ENCODE data around the gene SPEM1. TPM values are rescaled to one million over a fixed set of nuclear protein-coding genes. Genes with fewer than 3 reads are reported as not detected.

The SPEM1 gene
- polyA plus RNA-seq (2013, experiment 1 of 2), result not detected
- polyA plus RNA-seq (2013, experiment 2 of 2), result not detected

GRCh38 chr17:7419819-7420610, at the start of gene SPEM1:
Gene SPEM1 (plus strand): TSS chr17:7420324. CDS start chr17:7420385, 61 bp downstream.
- 76 to 89% methylated on average over 11 to 16 of the region's 17 CpGs for WGBS, 2 experiments (ENCODE audit: insufficient coverage in 2 of 2)
- peak within 1 kb of the TSS; percentile 87 for H3K27ac ChIP-seq (ENCODE audit: low read depth, low read length, severe bottlenecking)
- peaks cover 5% of the 10 kb centered on the region for H3K4me1 ChIP-seq (ENCODE audit: control insufficient read depth, insufficient read depth, low read length, poor library complexity, severe bottlenecking)
- no peak within 1 kb of the TSS for H3K4me3 ChIP-seq (ENCODE audit: extremely low read depth, insufficient read depth, low read length, poor library complexity, severe bottlenecking)
- H3K9me3 ChIP-seq (ENCODE audit: control insufficient read depth, low read length), result no peaks in the 10 kb centered on the region
- peaks cover 9% of the 10 kb centered on the region for H3K36me3 ChIP-seq (ENCODE audit: control insufficient read depth, insufficient read depth, low read length)

GRCh38 chr17:7370853-7371252, 49.3 kb upstream of the SPEM1 start:
- Histone ChIP-seq H3K4me1 (ENCODE audit: control insufficient read depth, insufficient read depth, low read length, poor library complexity, severe bottlenecking) (no peaks in the 10 kb centered on the region), H3K36me3 (ENCODE audit: control insufficient read depth, insufficient read depth, low read length) (no peaks in the 10 kb centered on the region), H3K27ac (ENCODE audit: low read depth, low read length, severe bottlenecking) (no peak overlapping the region), H3K9me3 (ENCODE audit: control insufficient read depth, low read length) (no peaks in the 10 kb centered on the region), H3K4me3 (ENCODE audit: extremely low read depth, insufficient read depth, low read length, poor library complexity, severe bottlenecking) (no peak overlapping the region)
- WGBS, 2 experiments (ENCODE audit: insufficient coverage in 2 of 2), result 92 to 93% methylated on average over 2 to 3 of the region's 4 CpGs

- Histone ChIP-seq H3K36me3 (ENCODE audit: control insufficient read depth, insufficient read depth, low read length) (no peaks in the 10 kb centered on the region), H3K4me1 (ENCODE audit: control insufficient read depth, insufficient read depth, low read length, poor library complexity, severe bottlenecking) (no peaks in the 10 kb centered on the region), H3K4me3 (ENCODE audit: extremely low read depth, insufficient read depth, low read length, poor library complexity, severe bottlenecking) (no peak overlapping the region), H3K27ac (ENCODE audit: low read depth, low read length, severe bottlenecking) (no peak overlapping the region), H3K9me3 (ENCODE audit: control insufficient read depth, low read length) (peaks cover 4% of the 10 kb centered on the region)
- WGBS, 2 experiments (ENCODE audit: insufficient coverage in 2 of 2), result 85 to 93% methylated on average over 2 of the region's 2 CpGs
Observed at GRCh38 chr17:7374353-7374752, 45.8 kb upstream of the SPEM1 start.

- no CpG with 5 or more reads among the region's 3 CpGs for WGBS, 2 experiments (ENCODE audit: insufficient coverage in 2 of 2)
- no peak overlapping the region for H3K4me3 ChIP-seq (ENCODE audit: extremely low read depth, insufficient read depth, low read length, poor library complexity, severe bottlenecking)
- no peak overlapping the region for H3K27ac ChIP-seq (ENCODE audit: low read depth, low read length, severe bottlenecking)
- peaks cover 10% of the 10 kb centered on the region for H3K9me3 ChIP-seq (ENCODE audit: control insufficient read depth, low read length)
- no peaks in the 10 kb centered on the region for H3K36me3 ChIP-seq (ENCODE audit: control insufficient read depth, insufficient read depth, low read length)
- no peaks in the 10 kb centered on the region for H3K4me1 ChIP-seq (ENCODE audit: control insufficient read depth, insufficient read depth, low read length, poor library complexity, severe bottlenecking)
Observed at GRCh38 chr17:7379134-7379533, 41.0 kb upstream of the SPEM1 start.

- Histone ChIP-seq H3K4me3 (ENCODE audit: extremely low read depth, insufficient read depth, low read length, poor library complexity, severe bottlenecking) (no peak overlapping the region), H3K27ac (ENCODE audit: low read depth, low read length, severe bottlenecking) (no peak overlapping the region)
- 81 to 89% methylated on average over 5 to 7 of the region's 7 CpGs for WGBS, 2 experiments (ENCODE audit: insufficient coverage in 2 of 2)
Observed at GRCh38 chr17:7380321-7380720, 39.8 kb upstream of the SPEM1 start.

GRCh38 chr17:7380855-7381683, 39.1 kb upstream of the SPEM1 start, which contains the start of gene TNK1:
Gene TNK1 (plus strand): TSS chr17:7381089. CDS start chr17:7382927, 1,838 bp downstream.
- 7 to 9% methylated on average over 42 to 44 of the region's 52 CpGs for WGBS, 2 experiments (ENCODE audit: insufficient coverage in 2 of 2)
- peak within 1 kb of the TSS; percentile 28 for H3K4me3 ChIP-seq (ENCODE audit: extremely low read depth, insufficient read depth, low read length, poor library complexity, severe bottlenecking)
- no peaks in the 10 kb centered on the region for H3K4me1 ChIP-seq (ENCODE audit: control insufficient read depth, insufficient read depth, low read length, poor library complexity, severe bottlenecking)
- H3K36me3 ChIP-seq (ENCODE audit: control insufficient read depth, insufficient read depth, low read length), result no peaks in the 10 kb centered on the region
- H3K27ac ChIP-seq (ENCODE audit: low read depth, low read length, severe bottlenecking), result no peak within 1 kb of the TSS
- peaks cover 10% of the 10 kb centered on the region for H3K9me3 ChIP-seq (ENCODE audit: control insufficient read depth, low read length)

More at GRCh38 chr17:7380321-7380720, 39.8 kb upstream of the SPEM1 start:
- Histone ChIP-seq H3K4me1 (ENCODE audit: control insufficient read depth, insufficient read depth, low read length, poor library complexity, severe bottlenecking) (no peaks in the 10 kb centered on the region), H3K36me3 (ENCODE audit: control insufficient read depth, insufficient read depth, low read length) (no peaks in the 10 kb centered on the region), H3K9me3 (ENCODE audit: control insufficient read depth, low read length) (peaks cover 10% of the 10 kb centered on the region)

GRCh38 chr17:7382901-7383300, 37.2 kb upstream of the SPEM1 start:
- Histone ChIP-seq H3K9me3 (ENCODE audit: control insufficient read depth, low read length) (peaks cover 10% of the 10 kb centered on the region), H3K36me3 (ENCODE audit: control insufficient read depth, insufficient read depth, low read length) (no peaks in the 10 kb centered on the region), H3K4me1 (ENCODE audit: control insufficient read depth, insufficient read depth, low read length, poor library complexity, severe bottlenecking) (no peaks in the 10 kb centered on the region), H3K27ac (ENCODE audit: low read depth, low read length, severe bottlenecking) (no peak overlapping the region), H3K4me3 (ENCODE audit: extremely low read depth, insufficient read depth, low read length, poor library complexity, severe bottlenecking) (no peak overlapping the region)
- 84 to 91% methylated on average over 8 to 9 of the region's 10 CpGs for WGBS, 2 experiments (ENCODE audit: insufficient coverage in 2 of 2)

- no peak overlapping the region for H3K27ac ChIP-seq (ENCODE audit: low read depth, low read length, severe bottlenecking)
- whole genome bisulfite sequencing, 2 experiments (ENCODE audit: insufficient coverage in 2 of 2), result 89 to 91% methylated on average over 7 to 9 of the region's 11 CpGs
- peaks cover 10% of the 10 kb centered on the region for H3K9me3 ChIP-seq (ENCODE audit: control insufficient read depth, low read length)
- H3K4me3 ChIP-seq (ENCODE audit: extremely low read depth, insufficient read depth, low read length, poor library complexity, severe bottlenecking), result no peak overlapping the region
- no peaks in the 10 kb centered on the region for H3K4me1 ChIP-seq (ENCODE audit: control insufficient read depth, insufficient read depth, low read length, poor library complexity, severe bottlenecking)
- H3K36me3 ChIP-seq (ENCODE audit: control insufficient read depth, insufficient read depth, low read length), result peaks cover 3% of the 10 kb centered on the region
Observed at GRCh38 chr17:7383371-7383741, 36.8 kb upstream of the SPEM1 start.

GRCh38 chr17:7383742-7384488, 36.2 kb upstream of the SPEM1 start:
- no peak overlapping the region for H3K27ac ChIP-seq (ENCODE audit: low read depth, low read length, severe bottlenecking)
- H3K4me1 ChIP-seq (ENCODE audit: control insufficient read depth, insufficient read depth, low read length, poor library complexity, severe bottlenecking), result no peaks in the 10 kb centered on the region
- peaks cover 10% of the 10 kb centered on the region for H3K9me3 ChIP-seq (ENCODE audit: control insufficient read depth, low read length)
- 18 to 19% methylated on average over 43 to 64 of the region's 65 CpGs for WGBS, 2 experiments (ENCODE audit: insufficient coverage in 2 of 2)
- peaks cover 9% of the 10 kb centered on the region for H3K36me3 ChIP-seq (ENCODE audit: control insufficient read depth, insufficient read depth, low read length)
- H3K4me3 ChIP-seq (ENCODE audit: extremely low read depth, insufficient read depth, low read length, poor library complexity, severe bottlenecking), result peak overlapping the region; percentile 27

GRCh38 chr17:7384489-7385081, 35.5 kb upstream of the SPEM1 start:
- Histone ChIP-seq H3K9me3 (ENCODE audit: control insufficient read depth, low read length) (peaks cover 4% of the 10 kb centered on the region), H3K4me1 (ENCODE audit: control insufficient read depth, insufficient read depth, low read length, poor library complexity, severe bottlenecking) (no peaks in the 10 kb centered on the region), H3K4me3 (ENCODE audit: extremely low read depth, insufficient read depth, low read length, poor library complexity, severe bottlenecking) (peak overlapping the region; percentile 27), H3K27ac (ENCODE audit: low read depth, low read length, severe bottlenecking) (no peak overlapping the region), H3K36me3 (ENCODE audit: control insufficient read depth, insufficient read depth, low read length) (peaks cover 16% of the 10 kb centered on the region)
- 70 to 75% methylated on average over 14 to 16 of the region's 23 CpGs for WGBS, 2 experiments (ENCODE audit: insufficient coverage in 2 of 2)

Measured in mesodermal cell (in vitro differentiated cells).